H1 (cell line): ENCODE data around the gene CTCF.

Source experiments
- EGR1 ChIP-seq: IDR thresholded peaks from 2 replicates; pipeline ENCODE4 v1.6.1; 2011; ENCODE audit warnings: low read depth, low read length, borderline replicate concordance
- GTF2F1 ChIP-seq: IDR thresholded peaks from 2 replicates; pipeline ENCODE4 v1.6.1; 2012; ENCODE audit warnings: low read depth, low read length, improper control_type of control experiment, borderline replicate concordance
- POLR2A ChIP-seq, 2 experiments: IDR thresholded peaks; 1 replicate in 1 of 2; 2 replicates in 1 of 2; pipeline ENCODE4 v1.6.1; 2011; ENCODE audit warnings: low read depth in 2 of 2, low read length in 2 of 2, mild to moderate bottlenecking in 2 of 2; ENCODE audit errors: control extremely low read depth in 1 of 2
- RAD21 ChIP-seq, 2 experiments: IDR thresholded peaks in 1 of 2; conservative IDR thresholded peaks in 1 of 2; 2 replicates each; pipeline ENCODE4 v1.6.1; 2011; ENCODE audit warnings: low read depth in 2 of 2, low read length in 2 of 2, improper control_type of control experiment in 1 of 2, inconsistent platforms in 1 of 2, mild to moderate bottlenecking in 1 of 2, moderate library complexity in 1 of 2
- TF ChIP-seq, protein P1 (sequence below), 3 experiments: IDR thresholded peaks; 1 replicate in 2 of 3; 2 replicates in 1 of 3; pipeline versions ENCODE4 v1.5.1 to v1.6.1; 2011; ENCODE audit warnings: low read length in 3 of 3, mild to moderate bottlenecking in 3 of 3, inconsistent platforms in 2 of 3, low read depth in 1 of 3, moderate library complexity in 1 of 3; ENCODE audit not compliant: insufficient read depth in 1 of 3; ENCODE audit errors: control extremely low read depth in 1 of 3

GRCh38 chr16:67666559-67667452 is 104.5 kb downstream of the CTCF start, which contains the start of the genes C16orf86 and ENKD1:
- TF ChIP-seq RAD21 (IDR thresholded peaks at IDR 0.05 in 1 of 2, conservative IDR thresholded peaks at IDR 0.05 in 1 of 2; ENCODE audit: low read depth in 2 of 2, low read length in 2 of 2) (no peak), POLR2A (IDR thresholded peaks at IDR 0.05; ENCODE audit: control extremely low read depth in 1 of 2, low read depth in 2 of 2, low read length in 2 of 2) (no peak), GTF2F1 (no peak), EGR1 (no peak)
- TF ChIP-seq, protein P1, sequence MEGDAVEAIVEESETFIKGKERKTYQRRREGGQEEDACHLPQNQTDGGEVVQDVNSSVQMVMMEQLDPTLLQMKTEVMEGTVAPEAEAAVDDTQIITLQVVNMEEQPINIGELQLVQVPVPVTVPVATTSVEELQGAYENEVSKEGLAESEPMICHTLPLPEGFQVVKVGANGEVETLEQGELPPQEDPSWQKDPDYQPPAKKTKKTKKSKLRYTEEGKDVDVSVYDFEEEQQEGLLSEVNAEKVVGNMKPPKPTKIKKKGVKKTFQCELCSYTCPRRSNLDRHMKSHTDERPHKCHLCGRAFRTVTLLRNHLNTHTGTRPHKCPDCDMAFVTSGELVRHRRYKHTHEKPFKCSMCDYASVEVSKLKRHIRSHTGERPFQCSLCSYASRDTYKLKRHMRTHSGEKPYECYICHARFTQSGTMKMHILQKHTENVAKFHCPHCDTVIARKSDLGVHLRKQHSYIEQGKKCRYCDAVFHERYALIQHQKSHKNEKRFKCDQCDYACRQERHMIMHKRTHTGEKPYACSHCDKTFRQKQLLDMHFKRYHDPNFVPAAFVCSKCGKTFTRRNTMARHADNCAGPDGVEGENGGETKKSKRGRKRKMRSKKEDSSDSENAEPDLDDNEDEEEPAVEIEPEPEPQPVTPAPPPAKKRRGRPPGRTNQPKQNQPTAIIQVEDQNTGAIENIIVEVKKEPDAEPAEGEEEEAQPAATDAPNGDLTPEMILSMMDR (IDR thresholded peaks at IDR 0.05; ENCODE audit: control extremely low read depth in 1 of 3, insufficient read depth in 1 of 3, low read depth in 1 of 3, low read length in 3 of 3): no peak
